CD4-positive, alpha-beta T cell (primary cell): Measurements from ENCODE around the gene FSCN2. TPM values are rescaled to one million over a fixed set of nuclear protein-coding genes. Genes with fewer than 3 reads are reported as not detected.

ENCODE experiments used
- ATAC-seq: fragments of 200-7000 bp; cut with Tn5 transposase; one replicate; pipeline ENCODE4 v1.10.0; 2022; ENCODE audit warnings: mild to moderate bottlenecking; ENCODE audit not compliant: poor library complexity
- CTCF ChIA-PET: fragments of 350-600 bp; sonication (Branson Sonifier 250); formaldehyde crosslinking; loops from one replicate; lab custom pipeline; 2021; ENCODE audit warnings: antibody characterized with exemption, inconsistent platforms; lab: Charles Lee
- POLR2A ChIA-PET: fragments of 350-600 bp; sonication (Branson Sonifier 250); formaldehyde crosslinking; loops from one replicate; lab custom pipeline; 2021; ENCODE audit warnings: antibody characterized with exemption, inconsistent platforms; lab: Charles Lee
- DNase-seq, 14 experiments: peaks; one replicate each; pipeline ENCODE4 v3.0.0-alpha.2; 2013 to 2020; ENCODE audit warnings: mixed read lengths in 2 of 14
- H3K27ac ChIP-seq, 2 donors: one replicate each; pipeline versions ENCODE4 v1.5.1 to v1.7.0; 2013; ENCODE audit warnings: low read length in 2 of 2, low read depth in 1 of 2, mild to moderate bottlenecking in 1 of 2
- H3K27me3 ChIP-seq, 2 experiments: 1 replicate in 1 of 2; 2 replicates in 1 of 2; pipeline versions ENCODE4 v1.6.1 to v1.7.0; 2013; ENCODE audit warnings: low read length in 2 of 2, control low read depth in 1 of 2, mild to moderate bottlenecking in 1 of 2, moderate library complexity in 1 of 2; ENCODE audit not compliant: insufficient read depth in 2 of 2, control insufficient read depth in 1 of 2
- H3K36me3 ChIP-seq: one replicate; pipeline ENCODE4 v1.6.1; 2013; ENCODE audit warnings: low read length, control low read depth; ENCODE audit not compliant: insufficient read depth
- H3K4me1 ChIP-seq: one replicate; pipeline ENCODE4 v1.6.1; 2013; ENCODE audit warnings: low read length, control low read depth; ENCODE audit not compliant: insufficient read depth
- H3K4me3 ChIP-seq: one replicate; pipeline ENCODE4 v1.5.1; 2013; ENCODE audit warnings: mild to moderate bottlenecking, low read length, moderate library complexity
- H3K9me3 ChIP-seq, 2 experiments: 1 replicate in 1 of 2; 2 replicates in 1 of 2; pipeline versions ENCODE4 v1.6.1 to v1.7.0; 2013; ENCODE audit warnings: low read length in 2 of 2, mild to moderate bottlenecking in 2 of 2, control low read depth in 1 of 2, moderate library complexity in 1 of 2; ENCODE audit not compliant: control insufficient read depth in 1 of 2, insufficient read depth in 1 of 2
- H3K27ac Mint-ChIP-seq: one replicate; pipeline ENCODE4 v1.8.0; 2020; ENCODE audit warnings: mixed read lengths
- H3K27me3 Mint-ChIP-seq: one replicate; pipeline ENCODE4 v1.8.0; 2021; ENCODE audit warnings: mixed read lengths
- H3K36me3 Mint-ChIP-seq: one replicate; pipeline ENCODE4 v1.8.0; 2021; ENCODE audit warnings: low read depth, mixed read lengths
- H3K4me1 Mint-ChIP-seq: one replicate; pipeline ENCODE4 v1.8.0; 2021; ENCODE audit warnings: low read depth, mixed read lengths
- H3K4me3 Mint-ChIP-seq: one replicate; pipeline ENCODE4 v1.8.0; 2020; ENCODE audit warnings: mild to moderate bottlenecking, mixed read lengths
- H3K9me3 Mint-ChIP-seq: one replicate; pipeline ENCODE4 v1.8.0; 2020; ENCODE audit warnings: mixed read lengths
- intact Hi-C, 2 experiments: fragments of 100-400 bp; cut with DNase I in 1 of 2; cut with micrococcal nuclease in 1 of 2; formaldehyde crosslinking; loops; one replicate each; pipeline versions ENCODE4 v1.15.1 to v1.9.0; 2023 to 2025; cut with DNase I, micrococcal nuclease
- total RNA-seq, 174 experiments: library from RNA in 2 of 174; stranded (reverse) in 2 of 174; gene quantifications; one replicate each; pipeline ENCODE4 v1.2.3 and lab custom pipeline; 2021 to 2026
- TF ChIP-seq, protein P1 (sequence below): fragments of 200-600 bp; IDR thresholded peaks from one replicate; pipeline ENCODE4 v1.8.0; 2022; ENCODE audit warnings: antibody characterized with exemption, mild to moderate bottlenecking

Gene FSCN2
- total RNA-seq, 2 experiments from 2014 or later = 1.0 to 1.1 TPM

DNA sequence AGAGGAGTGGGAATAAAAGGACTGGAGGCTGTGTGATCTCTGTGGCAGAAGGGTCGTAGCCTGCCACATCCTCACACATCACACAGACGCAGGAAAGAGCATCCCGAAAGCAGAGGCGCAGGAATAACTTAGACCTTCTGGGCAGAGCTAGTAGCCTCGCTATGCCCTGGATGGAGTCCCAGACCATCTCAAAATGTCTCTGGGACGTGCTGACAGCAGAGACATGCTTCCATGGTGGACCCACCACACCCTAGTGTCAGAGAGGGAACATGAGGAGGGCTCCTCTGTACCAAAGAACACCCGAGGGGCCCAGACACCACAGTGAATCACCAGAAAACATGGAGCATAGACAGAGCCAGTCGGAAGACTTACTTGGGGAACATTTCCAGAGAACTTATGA lies 53.6 kb downstream of the FSCN2 start:
- CTCF ChIA-PET = no interaction called here
- POLR2A ChIA-PET = no interaction called here
- TF ChIP-seq, protein P1, sequence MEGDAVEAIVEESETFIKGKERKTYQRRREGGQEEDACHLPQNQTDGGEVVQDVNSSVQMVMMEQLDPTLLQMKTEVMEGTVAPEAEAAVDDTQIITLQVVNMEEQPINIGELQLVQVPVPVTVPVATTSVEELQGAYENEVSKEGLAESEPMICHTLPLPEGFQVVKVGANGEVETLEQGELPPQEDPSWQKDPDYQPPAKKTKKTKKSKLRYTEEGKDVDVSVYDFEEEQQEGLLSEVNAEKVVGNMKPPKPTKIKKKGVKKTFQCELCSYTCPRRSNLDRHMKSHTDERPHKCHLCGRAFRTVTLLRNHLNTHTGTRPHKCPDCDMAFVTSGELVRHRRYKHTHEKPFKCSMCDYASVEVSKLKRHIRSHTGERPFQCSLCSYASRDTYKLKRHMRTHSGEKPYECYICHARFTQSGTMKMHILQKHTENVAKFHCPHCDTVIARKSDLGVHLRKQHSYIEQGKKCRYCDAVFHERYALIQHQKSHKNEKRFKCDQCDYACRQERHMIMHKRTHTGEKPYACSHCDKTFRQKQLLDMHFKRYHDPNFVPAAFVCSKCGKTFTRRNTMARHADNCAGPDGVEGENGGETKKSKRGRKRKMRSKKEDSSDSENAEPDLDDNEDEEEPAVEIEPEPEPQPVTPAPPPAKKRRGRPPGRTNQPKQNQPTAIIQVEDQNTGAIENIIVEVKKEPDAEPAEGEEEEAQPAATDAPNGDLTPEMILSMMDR = no peak
- Mint-ChIP-seq H3K27ac (no peak overlapping the region), H3K9me3 (no peaks in the 10 kb centered on the region), H3K4me3 (no peak overlapping the region), H3K36me3 (peaks cover 79% of the 10 kb centered on the region), H3K4me1 (peaks cover 4% of the 10 kb centered on the region), H3K27me3 (no peaks in the 10 kb centered on the region)
- DNase-seq (no peak), ATAC-seq (no peak)
- Histone ChIP-seq H3K27ac (no peak overlapping the region), H3K9me3 (no peaks in the 10 kb centered on the region), H3K27me3 (no peaks in the 10 kb centered on the region), H3K4me3 (no peak overlapping the region), H3K4me1 (no peaks in the 10 kb centered on the region), H3K36me3 (peaks cover 76% of the 10 kb centered on the region)
- intact Hi-C loops = no loop called here

DNA sequence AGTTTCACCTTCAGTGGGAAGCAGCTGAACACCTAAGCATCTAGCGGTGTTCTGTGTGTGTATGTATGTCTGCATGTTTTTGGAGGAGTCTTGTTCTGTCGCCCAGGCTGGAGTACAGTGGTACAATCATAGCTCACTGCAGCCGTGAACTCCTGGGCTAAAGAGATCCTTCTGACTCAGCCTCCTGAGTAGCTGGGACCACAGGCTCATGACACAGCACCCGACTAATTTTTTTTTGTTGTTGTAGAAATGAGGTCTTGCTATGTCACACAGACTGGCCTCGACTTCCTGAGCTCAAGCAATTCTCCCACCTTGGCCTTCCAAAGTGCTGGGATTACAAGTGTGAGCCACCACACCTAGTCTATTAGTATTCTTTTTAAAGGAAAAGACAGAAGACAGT lies 54.2 kb downstream of the FSCN2 start:
- H3K36me3 Mint-ChIP-seq = peaks cover 79% of the 10 kb centered on the region
- Histone ChIP-seq H3K4me3 (no peak overlapping the region), H3K27ac (no peak overlapping the region), H3K36me3 (peaks cover 76% of the 10 kb centered on the region), H3K4me1 (no peaks in the 10 kb centered on the region), H3K27me3 (no peaks in the 10 kb centered on the region), H3K9me3 (no peaks in the 10 kb centered on the region)
- DNase-seq (no peak), ATAC-seq (no peak)
- intact Hi-C loops = no loop called here
- no peak overlapping the region for H3K4me3 Mint-ChIP-seq
- no peaks in the 10 kb centered on the region for H3K27me3 Mint-ChIP-seq
- CTCF ChIA-PET = no interaction called here
- TF ChIP-seq, protein P1 = no peak
- peaks cover 4% of the 10 kb centered on the region for H3K4me1 Mint-ChIP-seq
- no peaks in the 10 kb centered on the region for H3K9me3 Mint-ChIP-seq
- no peak overlapping the region for H3K27ac Mint-ChIP-seq
- POLR2A ChIA-PET = interaction anchor here (1.5 kb wide), 1 partner anchor 30 kb away, joined by 3 read pairs; the partner anchor contains the start of gene FAAP100

DNA sequence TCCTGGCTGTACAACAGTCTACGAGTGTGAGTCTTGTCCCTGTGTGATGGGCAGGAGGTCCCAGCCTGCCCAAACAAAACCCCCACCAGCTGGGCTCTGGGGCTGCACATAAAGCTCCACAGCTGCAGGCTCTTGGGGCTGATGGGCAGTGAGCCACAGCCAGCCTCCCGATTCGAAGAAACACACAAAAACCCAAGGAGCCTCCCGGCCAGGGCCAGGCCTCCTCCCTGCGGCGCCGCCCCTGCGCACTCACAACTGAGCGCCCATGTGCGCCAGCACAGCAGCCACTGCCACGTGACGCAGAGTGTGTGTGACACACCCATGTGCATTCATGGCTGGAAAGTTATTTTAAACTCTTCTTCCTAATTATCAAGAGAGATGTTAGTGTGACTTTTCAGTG lies 54.6 kb downstream of the FSCN2 start:
- H3K4me1 Mint-ChIP-seq = peaks cover 4% of the 10 kb centered on the region
- H3K27ac Mint-ChIP-seq = no peak overlapping the region
- no peaks in the 10 kb centered on the region for H3K27me3 ChIP-seq
- POLR2A ChIA-PET = interaction anchor here (1.5 kb wide), 1 partner anchor 30 kb away, joined by 3 read pairs; the partner anchor contains the start of gene FAAP100
- H3K9me3 Mint-ChIP-seq = no peaks in the 10 kb centered on the region
- DNase-seq = no peak
- no peak overlapping the region for H3K4me3 ChIP-seq
- H3K36me3 Mint-ChIP-seq = peaks cover 76% of the 10 kb centered on the region
- TF ChIP-seq, protein P1 = no peak
- no peak for ATAC-seq
- H3K9me3 ChIP-seq = no peaks in the 10 kb centered on the region
- intact Hi-C loops = no loop called here
- CTCF ChIA-PET = no interaction called here
- H3K27me3 Mint-ChIP-seq = no peaks in the 10 kb centered on the region
- no peak overlapping the region for H3K27ac ChIP-seq
- peaks cover 74% of the 10 kb centered on the region for H3K36me3 ChIP-seq
- H3K4me1 ChIP-seq = no peaks in the 10 kb centered on the region
- no peak overlapping the region for H3K4me3 Mint-ChIP-seq
